ENCODE measurements around the gene EFNB1. TPM values are rescaled to one million over a fixed set of nuclear protein-coding genes. Genes with fewer than 3 reads are reported as not detected.

EFNB1 gene
- total RNA-seq, 1 donor from 2014 or later = 23.3 TPM

GRCh38 chrX:68867458-68868112 is 38.8 kb downstream of the EFNB1 start:
- Histone ChIP-seq H3K4me1 (ENCODE audit: insufficient read depth, low read length) (no peaks in the 10 kb centered on the region), H3K27ac (ENCODE audit: low read depth, low read length) (no peak overlapping the region), H2AFZ (ENCODE audit: low read depth, low read length) (no peak overlapping the region), H3K36me3 (ENCODE audit: insufficient read depth, low read length) (no peaks in the 10 kb centered on the region), H3K79me2 (ENCODE audit: insufficient read depth, low read length) (no peaks in the 10 kb centered on the region), H3K9me3 (ENCODE audit: insufficient read depth, low read depth, low read length) (no peaks in the 10 kb centered on the region), H3K4me3 (ENCODE audit: insufficient read depth, low read depth, low read length) (no peak overlapping the region), H4K20me1 (ENCODE audit: insufficient read depth, low read length) (no peaks in the 10 kb centered on the region), H3K9ac (ENCODE audit: low read length) (no peak overlapping the region), H3K27me3 (ENCODE audit: insufficient read depth, low read length) (no peaks in the 10 kb centered on the region), H3K4me2 (ENCODE audit: low read length) (no peak overlapping the region)
- H3K36me3 Mint-ChIP-seq (ENCODE audit: low read depth, unreplicated experiment) = no peaks in the 10 kb centered on the region
- peaks cover 14% of the 10 kb centered on the region for H3K4me1 Mint-ChIP-seq (ENCODE audit: low read depth, unreplicated experiment)
- no peak overlapping the region for H3K27ac Mint-ChIP-seq (ENCODE audit: unreplicated experiment)
- DNase-seq (ENCODE audit: low read depth) (no peak), FAIRE-seq (no peak)
- no peak overlapping the region for H3K4me3 Mint-ChIP-seq (ENCODE audit: unreplicated experiment)
- H3K9me3 Mint-ChIP-seq (ENCODE audit: unreplicated experiment) = peaks cover 2% of the 10 kb centered on the region
- peaks cover 16% of the 10 kb centered on the region for H3K27me3 Mint-ChIP-seq (ENCODE audit: low read depth, unreplicated experiment)
- no peak for TF ChIP-seq EZH2 (IDR thresholded peaks at IDR 0.05; ENCODE audit: insufficient read depth, low read length)

GRCh38 chrX:68868316-68868715 is 39.5 kb downstream of the EFNB1 start:
- peaks cover 14% of the 10 kb centered on the region for H3K4me1 Mint-ChIP-seq (ENCODE audit: low read depth, unreplicated experiment)
- FAIRE-seq = no peak
- H2AFZ ChIP-seq (ENCODE audit: low read depth, low read length) = no peak overlapping the region

More at GRCh38 chrX:68868316-68868715, 39.5 kb downstream of the EFNB1 start:
- no peak overlapping the region for H3K4me3 Mint-ChIP-seq (ENCODE audit: unreplicated experiment)
- H3K36me3 Mint-ChIP-seq (ENCODE audit: low read depth, unreplicated experiment) = no peaks in the 10 kb centered on the region
- Histone ChIP-seq H3K36me3 (ENCODE audit: insufficient read depth, low read length) (no peaks in the 10 kb centered on the region), H3K27me3 (ENCODE audit: insufficient read depth, low read length) (no peaks in the 10 kb centered on the region), H3K4me3 (ENCODE audit: insufficient read depth, low read depth, low read length) (no peak overlapping the region), H3K9ac (ENCODE audit: low read length) (no peak overlapping the region), H3K4me1 (ENCODE audit: insufficient read depth, low read length) (no peaks in the 10 kb centered on the region), H3K79me2 (ENCODE audit: insufficient read depth, low read length) (no peaks in the 10 kb centered on the region), H4K20me1 (ENCODE audit: insufficient read depth, low read length) (no peaks in the 10 kb centered on the region), H3K9me3 (ENCODE audit: insufficient read depth, low read depth, low read length) (no peaks in the 10 kb centered on the region), H3K4me2 (ENCODE audit: low read length) (no peak overlapping the region), H3K27ac (ENCODE audit: low read depth, low read length) (no peak overlapping the region)
- no peak overlapping the region for H3K27ac Mint-ChIP-seq (ENCODE audit: unreplicated experiment)
- peaks cover 16% of the 10 kb centered on the region for H3K27me3 Mint-ChIP-seq (ENCODE audit: low read depth, unreplicated experiment)
- TF ChIP-seq CTCF (IDR thresholded peaks at IDR 0.05; ENCODE audit: insufficient read depth, low read depth, low read length) (no peak), EZH2 (IDR thresholded peaks at IDR 0.05; ENCODE audit: insufficient read depth, low read length) (no peak)
- DNase-seq (ENCODE audit: low read depth) = peak; percentile 34
- peaks cover 2% of the 10 kb centered on the region for H3K9me3 Mint-ChIP-seq (ENCODE audit: unreplicated experiment)

Measured in astrocyte (in vitro differentiated cells and primary cell).